Stomach (tissue), 4 donors: ENCODE measurements around the gene KANK2.

Experiments
- CTCF ChIP-seq, 7 experiments: fragments of 450-650 bp in 4 of 7; fragments of 200-600 bp in 3 of 7; sonication (generic) in 3 of 7; IDR thresholded peaks; one replicate each; pipeline ENCODE4 v1.5.1; 2016 to 2019; ENCODE audit warnings: antibody characterized with exemption in 7 of 7, control low read depth in 2 of 7, mild to moderate bottlenecking in 1 of 7
- POLR2A ChIP-seq, 4 donors: fragments of 450-650 bp; IDR thresholded peaks; one replicate each; pipeline ENCODE4 v1.6.1; 2016; ENCODE audit warnings: antibody characterized with exemption in 4 of 4, control low read depth in 2 of 4, mild to moderate bottlenecking in 1 of 4, moderate library complexity in 1 of 4

- TF ChIP-seq POLR2A (IDR thresholded peaks at IDR 0.05) (no peak), CTCF (IDR thresholded peaks at IDR 0.05) (no peak)
These were observed 42.1 kb upstream of the KANK2 start, which contains the start of gene ANGPTL8 for GRCh38 chr19:11239377-11240000.
